ENCODE measurements around the gene SH3RF3. TPM values are rescaled to one million over a fixed set of nuclear protein-coding genes. Genes with fewer than 3 reads are reported as not detected.
A peak's percentile ranks its signal among the peaks of the same experiment; 100 is the strongest.

SH3RF3 gene
- total and polyA plus RNA-seq, 9 of the 15 experiments (the other 6 are each of a cell fraction or from before 2014, with no cell fraction given): 0.02 TPM; not detected in 8

GRCh38 chr2:109264595-109265328 lies 135.8 kb downstream of the SH3RF3 start:
- DNase-seq (ENCODE audit: extremely low read depth in 1 of 4, low spot score in 3 of 4): no peak
- Histone ChIP-seq H3K4me2 (ENCODE audit: insufficient read depth, low read length) (no peak overlapping the region), H3K9ac (ENCODE audit: insufficient read depth in 1 of 2, low read depth in 2 of 2, low read length in 2 of 2) (no peak overlapping the region), H4K20me1 (replicated peaks; ENCODE audit: control insufficient read depth, insufficient read depth, low read length) (peaks cover 2% of the 10 kb centered on the region; the same call in 1 of the 2 replicates), H3K27me3 (ENCODE audit: control insufficient read depth in 2 of 2, insufficient read depth in 2 of 2, low read length in 2 of 2) (peaks cover under 1 to 44% of the 10 kb centered on the region in 2 experiments; a peak in 4 of 5 replicates), H3K36me3 (ENCODE audit: control insufficient read depth, insufficient read depth, low read length) (no peaks in the 10 kb centered on the region), H3K4me1 (replicated peaks in 1 of 2; ENCODE audit: control insufficient read depth in 2 of 2, insufficient read depth in 2 of 2, low read length in 2 of 2) (no peaks in the 10 kb centered on the region; a peak in 2 of 5 replicates), H2AFZ (ENCODE audit: low read depth, low read length) (no peak overlapping the region), H3K4me3 (no peak overlapping the region), H3K79me2 (ENCODE audit: control insufficient read depth, insufficient read depth, low read length) (no peaks in the 10 kb centered on the region), H3K9me3 (replicated peaks; ENCODE audit: control insufficient read depth, insufficient read depth, low read depth, low read length) (no peaks in the 10 kb centered on the region), H3K9me1 (ENCODE audit: control insufficient read depth, insufficient read depth, low read length) (peaks cover 4% of the 10 kb centered on the region), H3K27ac (ENCODE audit: extremely low read depth, low read depth, low read length) (no peak overlapping the region)
- FAIRE-seq: no peak
- no TSS peak for BruUV-seq (replicated peaks)
- intact Hi-C loops (cut with micrococcal nuclease) (no loop called here), in situ Hi-C loops (cut with MboI) (no loop called here)
- WGBS (ENCODE audit: insufficient coverage, low coverage, missing lambda C conversion rate): 22% methylated on average over 12 of the region's 12 CpGs
- TF ChIP-seq NFE2L1 (tag; IDR thresholded peaks at IDR 0.05; ENCODE audit: borderline replicate concordance, low read depth): no peak
- TF ChIP-seq CEBPG (CRISPR knock-in tag; IDR thresholded peaks at IDR 0.05): no peak
- TF ChIP-seq CEBPG (tag; conservative IDR thresholded peaks at IDR 0.05 in 1 of 2, IDR thresholded peaks at IDR 0.05 in 1 of 2): peak in 1 of 2 experiments; percentile 53; a peak in 1 of 4 replicates
- TF ChIP-seq SMAD4 (CRISPR knock-in tag; conservative IDR thresholded peaks at IDR 0.05): 0 out of 2 replicates have a peak, but pooled peaks have one; percentile 24
- 0 out of 2 replicates have a peak, but pooled peaks have one; percentile 26 for TF ChIP-seq GABPA (tag; conservative IDR thresholded peaks at IDR 0.05; ENCODE audit: low read depth)
- peak; percentile 60; the same call in 1 of the 2 replicates for TF ChIP-seq ZNF589 (CRISPR knock-in tag; IDR thresholded peaks at IDR 0.05; ENCODE audit: low read depth)
- TF ChIP-seq POLR2H (tag; IDR thresholded peaks at IDR 0.05; ENCODE audit: low read depth): no peak
- no peak for TF ChIP-seq GATAD2A (IDR thresholded peaks at IDR 0.05)
- peak; percentile 51 for TF ChIP-seq CEBPB (tag; IDR thresholded peaks at IDR 0.05)
- TF ChIP-seq ZNF584 (CRISPR knock-in tag; IDR thresholded peaks at IDR 0.05; ENCODE audit: low read depth): 0 out of 2 replicates have a peak, but pooled peaks have one; percentile 35
- TF ChIP-seq BDP1 (IDR thresholded peaks at IDR 0.05; ENCODE audit: insufficient read depth, insufficient read length): no peak
- peak; percentile 35; the same call in 1 of the 2 replicates for TF ChIP-seq ZNF175 (CRISPR knock-in tag; IDR thresholded peaks at IDR 0.05; ENCODE audit: low read depth)
- TF ChIP-seq FOSL1 (tag; conservative IDR thresholded peaks at IDR 0.05): no peak
- CTCF ChIA-PET (ENCODE audit: low intra/inter-chr PET ratio): no interaction called here
- ATAC-seq: no peak
- POLR2A ChIA-PET: no interaction called here
